Uterus (tissue), 4 donors: Measurements from ENCODE around the gene WFDC6. TPM values are rescaled to one million over a fixed set of nuclear protein-coding genes. Genes with fewer than 3 reads are reported as not detected.

Source experiments
- DNase-seq, 2 donors: peaks; one replicate each; pipeline ENCODE4 v3.0.0-alpha.2; 2019 to 2020
- H3K27ac ChIP-seq, 2 donors: fragments of 200-600 bp; sonication (generic); 1 replicate in 1 of 2; 2 replicates in 1 of 2; pipeline ENCODE4 v1.5.1; 2016 to 2018
- H3K27me3 ChIP-seq, 2 donors: fragments of 200-600 bp; sonication (generic); one replicate each; pipeline ENCODE4 v1.5.1; 2018 to 2019; ENCODE audit warnings: control low read depth in 1 of 2
- H3K36me3 ChIP-seq, 2 donors: fragments of 200-600 bp; sonication (generic); one replicate each; pipeline ENCODE4 v1.5.1; 2019; ENCODE audit warnings: control low read depth in 1 of 2
- H3K4me1 ChIP-seq, 2 donors: fragments of 200-600 bp; sonication (generic); one replicate each; pipeline ENCODE4 v1.5.1; 2018 to 2019; ENCODE audit warnings: control low read depth in 1 of 2
- H3K4me3 ChIP-seq, 2 donors: fragments of 200-600 bp; sonication (generic); 1 replicate in 1 of 2; 2 replicates in 1 of 2; pipeline ENCODE4 v1.5.1; 2018 to 2019; ENCODE audit warnings: mild to moderate bottlenecking in 1 of 2
- H3K9me3 ChIP-seq, 2 donors: fragments of 200-600 bp; sonication (generic); one replicate each; pipeline ENCODE4 v1.5.1; 2019; ENCODE audit warnings: control low read depth in 1 of 2
- POLR2A ChIP-seq, 2 donors: fragments of 450-650 bp; IDR thresholded peaks; one replicate each; pipeline ENCODE4 v1.6.1; 2016; ENCODE audit warnings: antibody characterized with exemption in 2 of 2, mild to moderate bottlenecking in 1 of 2, moderate library complexity in 1 of 2
- intact Hi-C: fragments of 100-400 bp; cut with DNase I; formaldehyde crosslinking; loops from one replicate; pipeline ENCODE4 v1.15.1; 2023; ENCODE audit warnings: low total_unique reads
- total RNA-seq, 4 donors: library from RNA; depleted of rRNA in 3 of 4; stranded (reverse); fragments of >200 nt in 3 of 4; gene quantifications; one replicate each; pipeline versions ENCODE4 v1.1.0 to v1.2.4, GENCODE V29; 2014 to 2023
- TF ChIP-seq, protein P1 (sequence below), 4 experiments: fragments of 200-600 bp in 2 of 4; fragments of 450-650 bp in 2 of 4; sonication (generic) in 2 of 4; IDR thresholded peaks; one replicate each; pipeline ENCODE4 v1.5.1; 2016 to 2019; ENCODE audit warnings: antibody characterized with exemption in 4 of 4, mild to moderate bottlenecking in 2 of 4, moderate library complexity in 1 of 4
- donor health status: DM: yes; HTN: yes; CAD: no.

The WFDC6 gene
- total RNA-seq, 4 donors from 2014 or later, result not detected

DNA sequence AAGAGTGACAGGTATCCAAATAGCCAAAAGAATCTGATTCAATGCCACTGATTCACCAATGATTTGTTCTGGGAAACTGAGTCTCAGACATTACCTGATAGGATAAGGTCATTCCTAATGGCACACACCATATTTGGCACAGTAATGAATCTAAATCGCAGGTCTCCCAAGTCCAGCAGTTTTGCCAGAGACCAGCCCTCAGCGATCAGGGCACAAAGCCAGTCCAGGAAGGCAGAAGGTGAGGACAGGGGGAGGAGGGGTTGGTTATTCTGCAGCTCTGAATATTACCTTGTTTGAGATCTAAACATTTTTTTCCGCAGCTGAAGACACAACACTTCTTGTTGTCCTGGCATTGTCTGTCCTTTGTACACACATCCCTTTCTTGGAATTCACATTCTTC, 6.1 kb upstream of the WFDC6 start:
- H3K4me1 ChIP-seq, result no peaks in the 10 kb centered on the region
- H3K4me3 ChIP-seq, result no peak overlapping the region
- H3K36me3 ChIP-seq, result no peaks in the 10 kb centered on the region
- no peaks in the 10 kb centered on the region for H3K9me3 ChIP-seq
- H3K27me3 ChIP-seq, result no peaks in the 10 kb centered on the region
- DNase-seq, result no peak
- TF ChIP-seq, protein P1, sequence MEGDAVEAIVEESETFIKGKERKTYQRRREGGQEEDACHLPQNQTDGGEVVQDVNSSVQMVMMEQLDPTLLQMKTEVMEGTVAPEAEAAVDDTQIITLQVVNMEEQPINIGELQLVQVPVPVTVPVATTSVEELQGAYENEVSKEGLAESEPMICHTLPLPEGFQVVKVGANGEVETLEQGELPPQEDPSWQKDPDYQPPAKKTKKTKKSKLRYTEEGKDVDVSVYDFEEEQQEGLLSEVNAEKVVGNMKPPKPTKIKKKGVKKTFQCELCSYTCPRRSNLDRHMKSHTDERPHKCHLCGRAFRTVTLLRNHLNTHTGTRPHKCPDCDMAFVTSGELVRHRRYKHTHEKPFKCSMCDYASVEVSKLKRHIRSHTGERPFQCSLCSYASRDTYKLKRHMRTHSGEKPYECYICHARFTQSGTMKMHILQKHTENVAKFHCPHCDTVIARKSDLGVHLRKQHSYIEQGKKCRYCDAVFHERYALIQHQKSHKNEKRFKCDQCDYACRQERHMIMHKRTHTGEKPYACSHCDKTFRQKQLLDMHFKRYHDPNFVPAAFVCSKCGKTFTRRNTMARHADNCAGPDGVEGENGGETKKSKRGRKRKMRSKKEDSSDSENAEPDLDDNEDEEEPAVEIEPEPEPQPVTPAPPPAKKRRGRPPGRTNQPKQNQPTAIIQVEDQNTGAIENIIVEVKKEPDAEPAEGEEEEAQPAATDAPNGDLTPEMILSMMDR (IDR thresholded peaks at IDR 0.05), result no peak
- TF ChIP-seq POLR2A (IDR thresholded peaks at IDR 0.05), result no peak
- no peak overlapping the region for H3K27ac ChIP-seq
- intact Hi-C loops, result no loop called here

DNA sequence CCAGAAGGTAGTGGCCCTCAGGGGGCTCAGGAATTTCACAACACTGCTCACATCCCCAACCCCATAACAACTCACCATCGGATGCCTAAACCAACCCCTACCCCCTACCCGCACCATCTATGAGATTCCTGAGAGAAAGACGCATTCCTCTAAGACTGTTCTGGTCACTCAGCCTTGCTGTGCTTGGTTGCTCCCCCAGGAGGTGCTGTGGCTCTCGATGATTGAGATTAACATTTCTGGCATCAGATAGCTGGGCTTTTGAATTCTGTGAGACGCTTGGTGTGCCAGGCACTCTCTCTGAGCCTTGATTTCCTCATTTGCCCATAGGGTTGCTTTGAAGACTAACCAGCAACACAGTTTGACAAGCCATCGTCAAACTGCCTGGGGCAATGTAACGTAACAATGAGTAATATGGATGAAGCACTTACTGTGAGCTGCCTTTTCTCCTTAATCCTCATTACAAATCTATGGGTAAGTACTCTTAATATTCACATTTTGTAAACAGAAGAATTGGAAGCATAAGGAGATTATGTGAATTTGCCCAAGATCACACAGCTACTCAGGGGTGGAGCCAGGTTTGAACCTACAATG, 978 bp downstream of the WFDC6 start:
- Histone ChIP-seq H3K36me3 (no peaks in the 10 kb centered on the region), H3K9me3 (no peaks in the 10 kb centered on the region), H3K27ac (no peak overlapping the region), H3K4me1 (no peaks in the 10 kb centered on the region), H3K4me3 (no peak overlapping the region), H3K27me3 (no peaks in the 10 kb centered on the region)
- TF ChIP-seq, protein P1 (IDR thresholded peaks at IDR 0.05), result no peak
- TF ChIP-seq POLR2A (IDR thresholded peaks at IDR 0.05), result no peak
- intact Hi-C loops, result no loop called here
- DNase-seq, result no peak

DNA sequence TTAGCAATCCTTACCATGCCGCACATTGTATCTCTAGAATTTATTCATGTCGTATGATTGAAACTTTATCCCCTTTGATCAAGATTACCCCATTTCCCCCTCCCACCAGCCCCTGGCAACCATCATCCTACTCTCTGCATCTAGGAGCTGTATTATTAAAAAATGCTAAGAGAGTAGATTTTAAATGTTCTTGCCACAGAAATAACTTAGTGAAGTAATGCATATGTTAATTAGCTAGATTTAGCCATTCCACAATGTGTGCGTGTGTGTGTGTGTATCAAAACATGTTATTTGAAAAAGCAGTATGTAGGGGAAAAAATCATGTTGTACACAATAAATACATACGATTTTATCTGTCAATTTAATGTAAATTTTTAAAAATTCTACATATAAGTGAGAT, 12.0 kb downstream of the WFDC6 start:
- no peaks in the 10 kb centered on the region for H3K4me1 ChIP-seq
- intact Hi-C loops, result no loop called here
- H3K9me3 ChIP-seq, result no peaks in the 10 kb centered on the region
- no peak overlapping the region for H3K27ac ChIP-seq
- no peak for TF ChIP-seq POLR2A (IDR thresholded peaks at IDR 0.05)
- TF ChIP-seq, protein P1 (IDR thresholded peaks at IDR 0.05), result no peak
- H3K27me3 ChIP-seq, result no peaks in the 10 kb centered on the region
- no peaks in the 10 kb centered on the region for H3K36me3 ChIP-seq
- no peak for DNase-seq
- H3K4me3 ChIP-seq, result no peak overlapping the region

DNA sequence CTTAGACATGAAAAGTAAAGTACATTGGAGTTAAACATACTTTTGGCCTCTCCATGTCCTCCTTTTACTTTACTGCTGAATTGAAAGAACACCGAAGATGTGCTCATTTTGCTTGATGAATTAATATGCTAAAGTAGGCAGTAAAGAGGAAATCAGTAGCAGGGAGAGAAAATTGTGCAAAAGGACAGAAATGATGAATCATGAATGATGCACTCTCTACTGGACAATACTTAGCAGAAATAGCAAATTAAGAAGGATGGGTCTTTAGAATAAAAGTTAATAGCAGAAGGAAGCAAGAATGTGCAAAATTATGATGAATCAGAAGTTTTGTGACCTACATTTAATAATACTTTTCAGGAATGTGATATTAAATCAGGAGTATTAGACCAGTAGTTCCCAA, 15.5 kb downstream of the WFDC6 start:
- Histone ChIP-seq H3K4me1 (no peaks in the 10 kb centered on the region), H3K27ac (no peak overlapping the region), H3K36me3 (no peaks in the 10 kb centered on the region), H3K27me3 (no peaks in the 10 kb centered on the region), H3K9me3 (no peaks in the 10 kb centered on the region), H3K4me3 (no peak overlapping the region)
- intact Hi-C loops, result no loop called here
- no peak for TF ChIP-seq POLR2A (IDR thresholded peaks at IDR 0.05)
- TF ChIP-seq, protein P1 (IDR thresholded peaks at IDR 0.05), result no peak
- no peak for DNase-seq

DNA sequence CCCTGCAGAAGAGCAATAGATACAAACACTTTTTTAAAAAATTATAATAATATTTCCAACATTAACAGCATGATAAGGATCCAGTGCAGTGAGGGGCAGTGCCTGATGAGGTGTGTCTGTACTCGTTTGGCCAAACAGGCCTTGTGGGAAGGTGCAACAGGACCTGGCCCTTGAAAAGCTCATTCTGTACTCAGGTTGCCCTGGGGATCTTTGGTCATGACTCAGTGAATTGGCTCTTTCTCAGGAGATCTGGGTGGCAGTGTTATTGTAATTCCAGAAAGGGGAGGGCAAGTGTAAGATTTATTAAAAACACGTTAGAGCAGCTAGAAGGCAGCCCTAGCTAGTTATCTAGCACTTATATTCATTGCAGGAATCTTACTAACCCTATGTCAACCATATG, 21.0 kb downstream of the WFDC6 start:
- DNase-seq, result no peak
- Histone ChIP-seq H3K4me3 (no peak overlapping the region), H3K27me3 (no peaks in the 10 kb centered on the region), H3K27ac (no peak overlapping the region), H3K4me1 (no peaks in the 10 kb centered on the region), H3K36me3 (no peaks in the 10 kb centered on the region), H3K9me3 (no peaks in the 10 kb centered on the region)
- intact Hi-C loops, result no loop called here
- no peak for TF ChIP-seq POLR2A (IDR thresholded peaks at IDR 0.05)
- TF ChIP-seq, protein P1 (IDR thresholded peaks at IDR 0.05), result no peak
